ENCODE data around the gene HSF5. TPM values are rescaled to one million over a fixed set of nuclear protein-coding genes. Genes with fewer than 3 reads are reported as not detected.
"Not testable (repeated sequence)": the region's sequence is repeated elsewhere in the genome, so short reads cannot be mapped to it uniquely, and the experiment has no call there.

Gene HSF5
- total and polyA plus RNA-seq, 7 experiments from 2014 or later: 0.34 to 4.0 (median 3.0) TPM

GRCh38 chr17:58506354-58507080, 18.3 kb upstream of the HSF5 start:
- POLR2A ChIA-PET: interaction anchor here (1.4 kb wide), 1 partner anchor 10 kb away, joined by 4 read pairs; no protein-coding TSS in a partner anchor
- H3K4me1 ChIP-seq (ENCODE audit: control insufficient read depth in 2 of 2, insufficient read depth in 2 of 2, low read length in 2 of 2): no peaks in the 10 kb centered on the region
- peaks cover 1 to 22% (median 10%) of the 10 kb centered on the region in 7 donors for H3K4me1 Mint-ChIP-seq
- H3K9me3 Mint-ChIP-seq: no peaks in the 10 kb centered on the region
- H3K27me3 Mint-ChIP-seq: no peaks in the 10 kb centered on the region
- no peak overlapping the region for H3K27ac ChIP-seq (ENCODE audit: low read depth, low read length)
- intact Hi-C loops (cut with micrococcal nuclease): no loop called here
- H3K36me3 Mint-ChIP-seq: peaks cover 21 to 75% (median 38%) of the 10 kb centered on the region in 5 donors
- H3K36me3 ChIP-seq (ENCODE audit: control insufficient read depth in 2 of 3, insufficient read depth in 3 of 3, low read length in 3 of 3): peaks cover 25 to 99% (median 51%) of the 10 kb centered on the region in 3 experiments
- H3K27me3 ChIP-seq (ENCODE audit: control insufficient read depth in 2 of 2, insufficient read depth in 2 of 2, low read length in 2 of 2): no peaks in the 10 kb centered on the region
- ATAC-seq (no peak), DNase-seq (no peak)
- CTCF ChIA-PET: no interaction called here
- no peak overlapping the region for H3K27ac Mint-ChIP-seq
- H3K4me3 Mint-ChIP-seq: no peak overlapping the region
- no peaks in the 10 kb centered on the region for H3K9me3 ChIP-seq (ENCODE audit: control insufficient read depth in 2 of 3, low read length in 3 of 3)
- H3K4me3 ChIP-seq (ENCODE audit: low read length): no peak overlapping the region

GRCh38 chr17:58504826-58505351, 16.7 kb upstream of the HSF5 start:
- Histone ChIP-seq H3K4me1 (ENCODE audit: control insufficient read depth in 2 of 2, insufficient read depth in 2 of 2, low read length in 2 of 2) (no peaks in the 10 kb centered on the region), H3K27ac (ENCODE audit: low read depth, low read length) (no peak overlapping the region), H3K36me3 (ENCODE audit: control insufficient read depth in 2 of 3, insufficient read depth in 3 of 3, low read length in 3 of 3) (peaks cover 16 to 97% (median 37%) of the 10 kb centered on the region in 3 experiments), H3K4me3 (ENCODE audit: low read length) (no peak overlapping the region), H3K27me3 (ENCODE audit: control insufficient read depth in 2 of 2, insufficient read depth in 2 of 2, low read length in 2 of 2) (no peaks in the 10 kb centered on the region), H3K9me3 (ENCODE audit: control insufficient read depth in 2 of 3, low read length in 3 of 3) (no peaks in the 10 kb centered on the region)
- CTCF ChIA-PET: no interaction called here
- Mint-ChIP-seq H3K9me3 (no peaks in the 10 kb centered on the region), H3K36me3 (peaks cover 15 to 63% (median 25%) of the 10 kb centered on the region in 5 donors), H3K27me3 (no peaks in the 10 kb centered on the region), H3K4me3 (no peak overlapping the region), H3K4me1 (peaks cover 0 to 13% (median 3%) of the 10 kb centered on the region in 7 donors), H3K27ac (peak overlapping the region in 2 of 9 donors; percentile 27 to 38)
- intact Hi-C loops (cut with micrococcal nuclease): no loop called here
- no peak for DNase-seq
- peak; percentile 60 for ATAC-seq
- POLR2A ChIA-PET: interaction anchor here (0.5 to 1.4 kb wide), 2 partner anchors 9 to 126 kb away, joined by 3 to 4 read pairs; no protein-coding TSS in a partner anchor

GRCh38 chr17:58503866-58504265, 15.7 kb upstream of the HSF5 start:
- Histone ChIP-seq H3K27me3 (ENCODE audit: control insufficient read depth in 2 of 2, insufficient read depth in 2 of 2, low read length in 2 of 2) (no peaks in the 10 kb centered on the region), H3K36me3 (ENCODE audit: control insufficient read depth in 2 of 3, insufficient read depth in 3 of 3, low read length in 3 of 3) (peaks cover 6 to 88% (median 33%) of the 10 kb centered on the region in 3 experiments), H3K9me3 (ENCODE audit: control insufficient read depth in 2 of 3, low read length in 3 of 3) (no peaks in the 10 kb centered on the region), H3K4me3 (ENCODE audit: low read length) (no peak overlapping the region), H3K4me1 (ENCODE audit: control insufficient read depth in 2 of 2, insufficient read depth in 2 of 2, low read length in 2 of 2) (no peaks in the 10 kb centered on the region), H3K27ac (ENCODE audit: low read depth, low read length) (no peak overlapping the region)
- Mint-ChIP-seq H3K4me1 (peaks cover 1 to 11% (median 2%) of the 10 kb centered on the region in 7 donors), H3K27me3 (no peaks in the 10 kb centered on the region), H3K36me3 (peaks cover 7 to 57% (median 21%) of the 10 kb centered on the region in 5 donors), H3K9me3 (peaks cover 0 to 1% (median 0%) of the 10 kb centered on the region in 11 donors), H3K4me3 (no peak overlapping the region), H3K27ac (peak overlapping the region in 3 of 9 donors; percentile 49 to 78 (median 60))
- DNase-seq (no peak), ATAC-seq (no peak)
- intact Hi-C loops (cut with micrococcal nuclease): no loop called here
- CTCF ChIA-PET: interaction anchor here (1.2 kb wide), 1 partner anchor 15 kb away, joined by 3 read pairs; no protein-coding TSS in a partner anchor
- POLR2A ChIA-PET: no interaction called here

- intact Hi-C loops (cut with micrococcal nuclease); H3K9me3 Mint-ChIP-seq; H3K4me3 ChIP-seq (ENCODE audit: low read length); H3K27me3 Mint-ChIP-seq; H3K27me3 ChIP-seq (ENCODE audit: control insufficient read depth in 2 of 2, insufficient read depth in 2 of 2, low read length in 2 of 2); H3K9me3 ChIP-seq (ENCODE audit: control insufficient read depth in 2 of 3, low read length in 3 of 3); DNase-seq; H3K27ac ChIP-seq (ENCODE audit: low read depth, low read length); H3K4me3 Mint-ChIP-seq; H3K27ac Mint-ChIP-seq; POLR2A ChIA-PET; H3K4me1 ChIP-seq (ENCODE audit: control insufficient read depth in 2 of 2, insufficient read depth in 2 of 2, low read length in 2 of 2); ATAC-seq: not testable (repeated sequence)
- peaks cover 9 to 57% (median 23%) of the 10 kb centered on the region in 5 donors for H3K36me3 Mint-ChIP-seq
- peaks cover 4 to 13% (median 9%) of the 10 kb centered on the region in 7 donors for H3K4me1 Mint-ChIP-seq
- peaks cover 6 to 86% (median 26%) of the 10 kb centered on the region in 3 experiments for H3K36me3 ChIP-seq (ENCODE audit: control insufficient read depth in 2 of 3, insufficient read depth in 3 of 3, low read length in 3 of 3)
- CTCF ChIA-PET: interaction anchor here (1.2 kb wide), 1 partner anchor 16 kb away, joined by 3 read pairs; no protein-coding TSS in a partner anchor
Observed at GRCh38 chr17:58503134-58503533, 14.9 kb upstream of the HSF5 start.

GRCh38 chr17:58501451-58501850, 13.2 kb upstream of the HSF5 start:
- H3K36me3 ChIP-seq (ENCODE audit: control insufficient read depth in 2 of 3, insufficient read depth in 3 of 3, low read length in 3 of 3): peaks cover 5 to 86% (median 20%) of the 10 kb centered on the region in 3 experiments
- intact Hi-C loops (cut with micrococcal nuclease): no loop called here
- H3K4me1 Mint-ChIP-seq: peaks cover 2 to 20% (median 11%) of the 10 kb centered on the region in 7 donors

GRCh38 chr17:58498177-58498828, 10.1 kb upstream of the HSF5 start:
- H3K4me1 Mint-ChIP-seq: peaks cover 6 to 28% (median 14%) of the 10 kb centered on the region in 7 donors
- ATAC-seq (no peak), DNase-seq (no peak)
- H3K27me3 Mint-ChIP-seq: no peaks in the 10 kb centered on the region
- no peaks in the 10 kb centered on the region for H3K9me3 ChIP-seq (ENCODE audit: control insufficient read depth in 2 of 3, low read length in 3 of 3)
- no peaks in the 10 kb centered on the region for H3K27me3 ChIP-seq (ENCODE audit: control insufficient read depth in 2 of 2, insufficient read depth in 2 of 2, low read length in 2 of 2)
- no peaks in the 10 kb centered on the region for H3K4me1 ChIP-seq (ENCODE audit: control insufficient read depth in 2 of 2, insufficient read depth in 2 of 2, low read length in 2 of 2)
- H3K27ac ChIP-seq (ENCODE audit: low read depth, low read length): no peak overlapping the region
- no peak overlapping the region for H3K4me3 Mint-ChIP-seq
- ChIA-PET CTCF (no interaction called here), POLR2A (interaction anchor here (1.8 kb wide), 1 partner anchor 20 kb away, joined by 5 read pairs; no protein-coding TSS in a partner anchor)
- H3K27ac Mint-ChIP-seq: peak overlapping the region in 5 of 9 donors; percentile 19 to 67 (median 32)
- intact Hi-C loops (cut with micrococcal nuclease): no loop called here
- H3K36me3 Mint-ChIP-seq: peaks cover 20 to 52% (median 26%) of the 10 kb centered on the region in 5 donors
- peaks cover 0 to 3% (median 0%) of the 10 kb centered on the region in 11 donors for H3K9me3 Mint-ChIP-seq
- H3K4me3 ChIP-seq (ENCODE audit: low read length): no peak overlapping the region
- peaks cover 5 to 84% (median 19%) of the 10 kb centered on the region in 3 experiments for H3K36me3 ChIP-seq (ENCODE audit: control insufficient read depth in 2 of 3, insufficient read depth in 3 of 3, low read length in 3 of 3)

More at GRCh38 chr17:58501451-58501850, 13.2 kb upstream of the HSF5 start:
- POLR2A ChIA-PET: no interaction called here
- Mint-ChIP-seq H3K27ac (no peak overlapping the region), H3K27me3 (no peaks in the 10 kb centered on the region), H3K9me3 (peaks cover 0 to 1% (median 0%) of the 10 kb centered on the region in 11 donors), H3K36me3 (peaks cover 9 to 49% (median 22%) of the 10 kb centered on the region in 5 donors), H3K4me3 (no peak overlapping the region)
- CTCF ChIA-PET: no interaction called here
- Histone ChIP-seq H3K27ac (ENCODE audit: low read depth, low read length) (no peak overlapping the region), H3K4me3 (ENCODE audit: low read length) (no peak overlapping the region), H3K9me3 (ENCODE audit: control insufficient read depth in 2 of 3, low read length in 3 of 3) (no peaks in the 10 kb centered on the region), H3K4me1 (ENCODE audit: control insufficient read depth in 2 of 2, insufficient read depth in 2 of 2, low read length in 2 of 2) (no peaks in the 10 kb centered on the region), H3K27me3 (ENCODE audit: control insufficient read depth in 2 of 2, insufficient read depth in 2 of 2, low read length in 2 of 2) (no peaks in the 10 kb centered on the region)
- no peak for DNase-seq
- ATAC-seq: no peak

Measured in naive thymus-derived CD4-positive, alpha-beta T cell (primary cell).